ENCODE data around the gene ACSM6. TPM values are rescaled to one million over a fixed set of nuclear protein-coding genes. Genes with fewer than 3 reads are reported as not detected.
A peak's percentile ranks its signal among the peaks of the same experiment; 100 is the strongest.

ACSM6 gene
- total RNA-seq, 4 donors from 2014 or later: not detected

GRCh38 chr10:95277614-95278013 is 83.6 kb downstream of the ACSM6 start:
- H3K4me1 ChIP-seq: peaks cover 86 to 97% of the 10 kb centered on the region in 2 donors
- TF ChIP-seq CTCF (IDR thresholded peaks at IDR 0.05 in 4 of 5, conservative IDR thresholded peaks at IDR 0.05 in 1 of 5) (no peak), POLR2A (IDR thresholded peaks at IDR 0.05) (no peak)

More at GRCh38 chr10:95277614-95278013, 83.6 kb downstream of the ACSM6 start:
- Histone ChIP-seq H3K4me3 (peak overlapping the region in 1 of 4 donors; percentile 14), H3K9me3 (no peaks in the 10 kb centered on the region), H3K27me3 (no peaks in the 10 kb centered on the region), H3K27ac (peak overlapping the region; percentile 80 to 97 (median 92)), H3K36me3 (no peaks in the 10 kb centered on the region)
- intact Hi-C loops (cut with DNase I; ENCODE audit: low total_unique reads) (loop anchor here (5.0 kb wide), 1 partner anchor 200 kb away; no protein-coding TSS in a partner anchor), in situ Hi-C loops (cut with MboI; ENCODE audit: low sequenced_read_pairs in 4 of 4) (no loop called here)
- no peak for DNase-seq
- ATAC-seq: no peak

Other genes starting within 250 kb of the ACSM6 start
- under 1 TPM in 2 of 4 donors, not detected in 2; 0.52 to 0.78 TPM for gene CYP2C8, start 124.7 kb upstream of the ACSM6 start, total RNA-seq
- gene PDLIM1, start 96.8 kb downstream of the ACSM6 start, total RNA-seq: 100 to 1,000 TPM; 157 to 572 (median 272) TPM